A549 treated with Hydrocortisone at 1 μM for 4 hours (cell line): Measurements from ENCODE around the gene TPH1. TPM values are rescaled to one million over a fixed set of nuclear protein-coding genes. Genes with fewer than 3 reads are reported as not detected.

ENCODE experiments used
- total RNA-seq: library from RNA; stranded (reverse); fragments of 200-300 nt; extraction: Qiagen RNA extraction; gene quantifications from 5 replicates; pipeline ENCODE4 v1.2.3, GENCODE V29; 2022

TPH1 gene
- total RNA-seq = 0.03 to 0.15 TPM (median 0.05 TPM) in 4 of 5 replicates, not detected in the other

DNA sequence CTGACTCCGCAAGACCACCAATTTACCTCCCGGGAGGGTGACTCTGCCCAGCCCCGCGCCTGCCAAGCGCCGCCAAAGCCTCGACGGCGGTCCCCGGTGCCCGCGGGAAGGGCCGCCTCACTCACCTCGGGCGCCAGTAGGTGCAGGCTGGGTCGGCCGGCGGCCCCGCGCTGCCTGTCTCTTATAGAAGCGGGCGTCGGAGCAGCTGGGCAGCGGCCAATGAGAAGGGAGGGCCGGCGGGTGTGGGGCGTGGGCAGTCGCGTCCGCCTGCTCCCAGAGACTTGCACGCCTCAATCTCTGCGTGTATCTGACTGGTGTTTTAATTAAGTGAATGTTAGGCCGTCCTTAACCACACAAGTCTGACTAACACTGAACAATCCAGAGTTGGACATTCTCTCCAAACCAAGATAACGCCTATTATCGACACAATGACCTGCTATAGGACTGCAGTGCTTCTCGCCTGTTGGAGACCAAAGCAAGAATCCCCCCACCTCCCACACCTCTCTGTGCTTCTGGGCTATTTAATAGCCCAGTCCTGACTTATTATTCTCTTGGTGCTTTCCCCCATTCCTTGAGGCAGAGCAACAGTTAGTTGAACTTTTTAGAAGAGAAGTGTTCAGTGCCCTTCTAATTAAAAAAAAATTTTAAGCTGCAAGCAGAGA lies at the start of gene TPH1:
TPH1 (minus strand) TSS at position 154 of the 662 bp plus-strand sequence. CDS start 5,507 bp downstream, outside the sequence.

DNA sequence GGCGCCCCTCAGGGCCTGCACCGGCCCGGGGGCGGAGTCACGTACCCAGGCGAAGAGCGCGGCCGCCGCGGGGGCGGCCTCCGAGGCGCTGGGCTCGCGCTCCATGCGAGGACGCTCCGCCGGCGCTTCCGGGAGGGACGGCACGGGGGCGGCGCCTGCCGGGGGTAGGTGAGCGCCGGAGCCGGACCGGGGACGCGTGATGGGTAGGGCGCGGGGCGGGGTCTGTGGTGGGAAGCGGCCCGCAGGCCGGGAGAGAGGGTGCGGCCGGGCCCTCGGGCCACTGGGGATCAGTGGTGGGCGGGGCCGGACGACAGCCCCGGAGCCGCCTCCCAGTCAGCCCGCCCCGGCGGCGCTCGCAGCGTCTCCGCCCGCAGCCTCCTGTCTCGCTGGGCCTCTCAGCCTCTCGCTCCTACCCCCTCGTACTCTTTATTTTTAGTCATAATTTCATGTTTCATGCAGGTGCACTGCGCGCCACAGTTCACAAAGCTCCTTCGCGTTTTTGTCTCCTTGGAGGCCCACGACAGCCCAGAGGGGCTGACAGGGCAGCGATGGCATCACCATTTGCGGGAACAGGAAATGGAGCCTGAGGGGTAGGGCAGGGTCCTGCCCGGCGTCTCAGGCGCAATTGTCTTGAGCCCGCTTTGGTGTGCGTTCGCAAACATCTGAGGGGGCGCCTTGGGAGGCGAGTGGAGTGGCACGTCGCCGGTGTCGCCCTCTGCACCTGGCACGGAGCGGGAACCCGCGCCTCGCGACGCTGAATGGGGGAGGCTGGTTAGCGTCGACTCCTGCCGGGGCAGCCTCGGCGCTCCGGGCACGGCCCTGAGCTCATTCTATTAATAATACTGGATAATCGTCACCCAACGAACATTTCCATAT lies 32.9 kb downstream of the TPH1 start, which contains the start of gene SERGEF:
SERGEF (minus strand) TSS at position 142 of the 876 bp plus-strand sequence; CDS start at position 105, 37 bp downstream.

Other genes with a start within 250 kb of the TPH1 start
- 15.6 to 18.5 TPM (median 16.5 TPM) in 5 replicates for gene SERGEF, start 33.2 kb downstream of the TPH1 start, total RNA-seq
- 37.5 to 45.4 TPM (median 39.3 TPM) in 5 replicates for gene SAAL1, start 59.8 kb upstream of the TPH1 start, total RNA-seq
- 0.09 TPM in 1 of 5 replicates, not detected in the others for gene MRGPRX3, start 86.3 kb upstream of the TPH1 start, total RNA-seq
- not detected in 5 replicates for gene MRGPRX4, start 126.6 kb upstream of the TPH1 start, total RNA-seq
- not detected in 5 replicates for gene SAA4, start 190.5 kb upstream of the TPH1 start, total RNA-seq
- 0.15 to 0.31 TPM (median 0.22 TPM) in 4 of 5 replicates, not detected in the other for gene SAA2, start 202.4 kb upstream of the TPH1 start, total RNA-seq
- 2.4 to 4.0 TPM (median 3.4 TPM) in 5 replicates for gene SAA1, start 220.0 kb upstream of the TPH1 start, total RNA-seq